WTC11 (cell line): ENCODE data around the gene ORAI2. TPM values are rescaled to one million over a fixed set of nuclear protein-coding genes. Genes with fewer than 3 reads are reported as not detected.

Experiments used
- ATAC-seq: fragments of 200-7000 bp; cut with Tn5 transposase; 2 replicates; pipeline ENCODE4 v1.10.0; 2021; ENCODE audit warnings: mild to moderate bottlenecking, moderate library complexity
- CTCF ChIA-PET: fragments of 300-600 bp; sonication (Branson Sonifier 250); formaldehyde crosslinking; loops from one replicate; lab custom pipeline; 2021; ENCODE audit warnings: antibody characterized with exemption; lab: Charles Lee
- POLR2A ChIA-PET: fragments of 350-600 bp; sonication (Branson Sonifier 250); formaldehyde crosslinking; loops from one replicate; lab custom pipeline; 2021; ENCODE audit warnings: antibody characterized with exemption; lab: Charles Lee
- DNase-seq: peaks from one replicate; pipeline ENCODE4 v3.0.0; 2021; ENCODE audit warnings: low spot score
- H3K27ac Mint-ChIP-seq: 2 replicates; pipeline ENCODE4 v1.8.0; 2021; ENCODE audit warnings: mixed read lengths
- H3K27me3 Mint-ChIP-seq: 2 replicates; pipeline ENCODE4 v1.8.0; 2021; ENCODE audit warnings: low read depth, mild to moderate bottlenecking, moderate library complexity, mixed read lengths
- H3K36me3 Mint-ChIP-seq: 2 replicates; pipeline ENCODE4 v1.8.0; 2021; ENCODE audit warnings: mixed read lengths
- H3K4me1 Mint-ChIP-seq: 2 replicates; pipeline ENCODE4 v1.8.0; 2022; ENCODE audit warnings: mixed read lengths
- H3K4me3 Mint-ChIP-seq: 2 replicates; pipeline ENCODE4 v1.8.0; 2021; ENCODE audit warnings: mild to moderate bottlenecking, moderate library complexity, mixed read lengths
- H3K9me3 Mint-ChIP-seq: 2 replicates; pipeline ENCODE4 v1.8.0; 2021; ENCODE audit warnings: mixed read lengths
- ATF1 ChIP-seq: sonication (generic); formaldehyde crosslinking; IDR thresholded peaks from 2 replicates; pipeline ENCODE4 v1.8.1; 2023; ENCODE audit warnings: mild to moderate bottlenecking, moderate library complexity, missing genetic modification reagents
- CREM ChIP-seq: sonication (generic); formaldehyde crosslinking; IDR thresholded peaks from 2 replicates; pipeline ENCODE4 v1.8.1; 2022; ENCODE audit warnings: mild to moderate bottlenecking, missing genetic modification reagents, moderate library complexity
- ELF4 ChIP-seq: sonication (generic); formaldehyde crosslinking; IDR thresholded peaks from 2 replicates; pipeline ENCODE4 v1.8.1; 2022; ENCODE audit warnings: low read depth, mild to moderate bottlenecking, moderate library complexity, missing genetic modification reagents
- ESRRA ChIP-seq: sonication (generic); formaldehyde crosslinking; IDR thresholded peaks from 2 replicates; pipeline ENCODE4 v1.8.1; 2022; ENCODE audit warnings: mild to moderate bottlenecking, missing genetic modification reagents, borderline replicate concordance
- FOXJ3 ChIP-seq: sonication (generic); formaldehyde crosslinking; IDR thresholded peaks from 2 replicates; pipeline ENCODE4 v1.9.0; 2021; ENCODE audit warnings: missing genetic modification reagents, mild to moderate bottlenecking, borderline replicate concordance
- GABPB1 ChIP-seq: sonication (generic); formaldehyde crosslinking; IDR thresholded peaks from 2 replicates; pipeline ENCODE4 v1.8.1; 2023; ENCODE audit warnings: mild to moderate bottlenecking, missing genetic modification reagents
- GTF2I ChIP-seq: fragments of 250-450 bp; sonication (Bioruptor Pico); conservative IDR thresholded peaks from 2 replicates; pipeline ENCODE4 v1.4.0; 2021; ENCODE audit warnings: mild to moderate bottlenecking
- JAZF1 ChIP-seq: fragments of 250-450 bp; sonication (Bioruptor Pico); IDR thresholded peaks from 2 replicates; pipeline ENCODE4 v1.9.0; 2021; ENCODE audit warnings: moderate library complexity, mild to moderate bottlenecking, inconsistent platforms
- KAT7 ChIP-seq: sonication (generic); formaldehyde crosslinking; IDR thresholded peaks from 2 replicates; pipeline ENCODE4 v1.8.1; 2023; ENCODE audit warnings: missing genetic modification reagents, mild to moderate bottlenecking, borderline replicate concordance
- NFE2L1 ChIP-seq: sonication (generic); formaldehyde crosslinking; IDR thresholded peaks from 2 replicates; pipeline ENCODE4 v1.8.1; 2023; ENCODE audit warnings: missing genetic modification reagents
- NR2C2 ChIP-seq: sonication (generic); formaldehyde crosslinking; IDR thresholded peaks from 2 replicates; pipeline ENCODE4 v1.8.0; 2022; ENCODE audit warnings: mild to moderate bottlenecking, missing genetic modification reagents
- NR3C1 ChIP-seq: sonication (generic); formaldehyde crosslinking; conservative IDR thresholded peaks from 2 replicates; pipeline ENCODE4 v1.8.1; 2023; ENCODE audit warnings: low read depth, mild to moderate bottlenecking, missing genetic modification reagents
- PRRX2 ChIP-seq: fragments of 250-450 bp; sonication (Bioruptor Pico); IDR thresholded peaks from 2 replicates; pipeline ENCODE4 v1.8.0; 2021; ENCODE audit warnings: mild to moderate bottlenecking
- RORB ChIP-seq: fragments of 250-450 bp; sonication (Bioruptor Pico); IDR thresholded peaks from 2 replicates; pipeline ENCODE4 v1.9.0; 2021; ENCODE audit warnings: mild to moderate bottlenecking
- SMAD3 ChIP-seq: sonication (generic); formaldehyde crosslinking; IDR thresholded peaks from 2 replicates; pipeline ENCODE4 v1.8.0; 2022; ENCODE audit warnings: missing genetic modification reagents, mild to moderate bottlenecking, borderline replicate concordance
- SMAD4 ChIP-seq: sonication (generic); formaldehyde crosslinking; IDR thresholded peaks from 2 replicates; pipeline ENCODE4 v1.8.0; 2022; ENCODE audit warnings: mild to moderate bottlenecking, missing genetic modification reagents
- SOX15 ChIP-seq: fragments of 250-450 bp; sonication (Bioruptor Pico); IDR thresholded peaks from 2 replicates; pipeline ENCODE4 v1.9.0; 2021; ENCODE audit warnings: mild to moderate bottlenecking
- TCF7 ChIP-seq: sonication (generic); formaldehyde crosslinking; IDR thresholded peaks from 2 replicates; pipeline ENCODE4 v1.8.0; 2022; ENCODE audit warnings: mild to moderate bottlenecking, low read depth, missing genetic modification reagents, moderate library complexity
- TEAD4 ChIP-seq: sonication (generic); formaldehyde crosslinking; IDR thresholded peaks from 2 replicates; pipeline ENCODE4 v1.8.0; 2022; ENCODE audit warnings: mild to moderate bottlenecking, missing genetic modification reagents
- ZBTB21 ChIP-seq: sonication (generic); formaldehyde crosslinking; IDR thresholded peaks from 2 replicates; pipeline ENCODE4 v1.8.1; 2023; ENCODE audit warnings: mild to moderate bottlenecking, missing genetic modification reagents, borderline replicate concordance
- ZNF263 ChIP-seq: sonication (generic); formaldehyde crosslinking; IDR thresholded peaks from 2 replicates; pipeline ENCODE4 v1.8.1; 2022; ENCODE audit warnings: low read depth, mild to moderate bottlenecking, moderate library complexity, missing genetic modification reagents
- ZNF423 ChIP-seq: fragments of 250-450 bp; sonication (Bioruptor Pico); IDR thresholded peaks from 2 replicates; pipeline ENCODE4 v2.1.2; 2022; ENCODE audit warnings: mild to moderate bottlenecking, moderate library complexity
- total RNA-seq: library from RNA; stranded (reverse); gene quantifications from 3 replicates; pipeline ENCODE4 v1.2.3, GENCODE V29; 2021
- TF ChIP-seq, protein P1 (sequence below): sonication (generic); formaldehyde crosslinking; IDR thresholded peaks from 2 replicates; pipeline ENCODE4 v1.8.1; 2022; ENCODE audit warnings: missing genetic modification reagents, borderline replicate concordance
- TF ChIP-seq, protein P2 (sequence below): sonication (generic); formaldehyde crosslinking; IDR thresholded peaks from 2 replicates; pipeline ENCODE4 v1.8.1; 2022; ENCODE audit warnings: mild to moderate bottlenecking, missing genetic modification reagents, moderate library complexity, borderline replicate concordance
- TF ChIP-seq, protein P3 (sequence below): sonication (generic); formaldehyde crosslinking; IDR thresholded peaks from 2 replicates; pipeline ENCODE4 v1.8.1; 2023; ENCODE audit warnings: mild to moderate bottlenecking, missing genetic modification reagents
- TF ChIP-seq, protein P4 (sequence below): sonication (generic); formaldehyde crosslinking; IDR thresholded peaks from 2 replicates; pipeline ENCODE4 v1.8.0; 2023; ENCODE audit warnings: missing genetic modification reagents
- TF ChIP-seq, protein P5 (sequence below): sonication (generic); formaldehyde crosslinking; IDR thresholded peaks from 2 replicates; pipeline ENCODE4 v1.8.1; 2022; ENCODE audit warnings: mild to moderate bottlenecking, moderate library complexity, missing genetic modification reagents
- TF ChIP-seq, protein P6 (sequence below): sonication (generic); formaldehyde crosslinking; IDR thresholded peaks from 2 replicates; pipeline ENCODE4 v1.8.0; 2022; ENCODE audit warnings: mild to moderate bottlenecking, missing genetic modification reagents

The ORAI2 gene
- total RNA-seq, 1 experiment from 2014 or later, result 22.2 TPM

DNA sequence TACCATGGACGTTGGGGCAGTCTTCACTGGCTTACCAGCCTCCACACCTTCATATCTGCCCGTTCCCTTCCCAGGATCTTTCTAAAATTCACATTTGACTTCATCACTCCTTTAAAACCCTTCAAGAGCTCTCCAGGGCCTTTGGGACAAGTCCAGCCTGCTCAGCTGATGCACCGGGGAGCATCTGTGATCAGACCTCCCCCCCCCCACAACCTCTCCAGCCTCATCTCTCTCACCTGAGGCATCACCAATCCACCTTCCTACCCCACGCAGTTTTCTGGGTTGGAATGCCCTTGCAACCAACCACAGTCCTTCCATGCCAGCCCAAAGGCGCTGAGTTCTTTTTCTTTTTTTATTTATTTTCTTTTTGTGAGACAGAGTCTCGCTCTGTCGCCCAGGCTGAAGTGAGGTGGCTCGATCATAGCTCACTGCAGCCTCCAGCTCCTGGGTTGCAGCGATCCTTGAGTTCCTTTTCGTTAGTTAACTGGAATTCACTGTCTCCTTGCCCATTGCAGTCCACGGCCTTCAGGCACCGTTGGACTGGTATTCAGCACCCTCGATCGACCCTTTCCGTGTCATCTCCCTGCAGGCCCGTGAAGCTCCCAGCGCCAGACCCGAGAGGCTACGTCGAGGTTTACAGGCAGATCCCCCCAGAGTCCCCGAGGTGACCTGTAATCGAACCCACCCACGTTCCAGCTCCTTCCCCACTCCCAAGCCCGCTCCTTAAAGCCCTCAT is 30.6 kb downstream of the ORAI2 start:
- CTCF ChIA-PET, result interaction anchor here (0.6 to 3.0 kb wide), 6 partner anchors 8 to 187 kb away, joined by 3 to 14 read pairs (median 3); partner anchors contain the start of gene PRKRIP1
- TF ChIP-seq FOXJ3 (CRISPR knock-in tag), result no peak
- TF ChIP-seq ELF4 (CRISPR knock-in tag), result no peak
- no peak for TF ChIP-seq JAZF1 (CRISPR knock-in tag)
- TF ChIP-seq, protein P1, sequence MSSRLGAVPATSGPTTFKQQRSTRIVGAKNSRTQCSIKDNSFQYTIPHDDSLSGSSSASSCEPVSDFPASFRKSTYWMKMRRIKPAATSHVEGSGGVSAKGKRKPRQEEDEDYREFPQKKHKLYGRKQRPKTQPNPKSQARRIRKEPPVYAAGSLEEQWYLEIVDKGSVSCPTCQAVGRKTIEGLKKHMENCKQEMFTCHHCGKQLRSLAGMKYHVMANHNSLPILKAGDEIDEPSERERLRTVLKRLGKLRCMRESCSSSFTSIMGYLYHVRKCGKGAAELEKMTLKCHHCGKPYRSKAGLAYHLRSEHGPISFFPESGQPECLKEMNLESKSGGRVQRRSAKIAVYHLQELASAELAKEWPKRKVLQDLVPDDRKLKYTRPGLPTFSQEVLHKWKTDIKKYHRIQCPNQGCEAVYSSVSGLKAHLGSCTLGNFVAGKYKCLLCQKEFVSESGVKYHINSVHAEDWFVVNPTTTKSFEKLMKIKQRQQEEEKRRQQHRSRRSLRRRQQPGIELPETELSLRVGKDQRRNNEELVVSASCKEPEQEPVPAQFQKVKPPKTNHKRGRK (CRISPR knock-in tag), result 0 out of 2 replicates have a peak, but pooled peaks have one; percentile 20
- no peak for TF ChIP-seq ATF1 (CRISPR knock-in tag)
- TF ChIP-seq NR3C1 (CRISPR knock-in tag), result no peak
- no peak for TF ChIP-seq ZBTB21 (CRISPR knock-in tag)
- TF ChIP-seq TEAD4 (CRISPR knock-in tag), result no peak
- TF ChIP-seq NFE2L1 (CRISPR knock-in tag), result 0 out of 2 replicates have a peak, but pooled peaks have one; percentile 41
- TF ChIP-seq RORB (CRISPR knock-in tag), result no peak
- no peak for TF ChIP-seq SOX15 (CRISPR knock-in tag)
- TF ChIP-seq TCF7 (CRISPR knock-in tag), result 0 out of 2 replicates have a peak, but pooled peaks have one; percentile 43
- no peak for TF ChIP-seq GTF2I (CRISPR knock-in tag)
- no peak for TF ChIP-seq PRRX2
- TF ChIP-seq, protein P2, sequence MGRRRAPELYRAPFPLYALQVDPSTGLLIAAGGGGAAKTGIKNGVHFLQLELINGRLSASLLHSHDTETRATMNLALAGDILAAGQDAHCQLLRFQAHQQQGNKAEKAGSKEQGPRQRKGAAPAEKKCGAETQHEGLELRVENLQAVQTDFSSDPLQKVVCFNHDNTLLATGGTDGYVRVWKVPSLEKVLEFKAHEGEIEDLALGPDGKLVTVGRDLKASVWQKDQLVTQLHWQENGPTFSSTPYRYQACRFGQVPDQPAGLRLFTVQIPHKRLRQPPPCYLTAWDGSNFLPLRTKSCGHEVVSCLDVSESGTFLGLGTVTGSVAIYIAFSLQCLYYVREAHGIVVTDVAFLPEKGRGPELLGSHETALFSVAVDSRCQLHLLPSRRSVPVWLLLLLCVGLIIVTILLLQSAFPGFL (CRISPR knock-in tag), result no peak
- TF ChIP-seq, all 79 proteins: peak for 3
- peaks cover 8% of the 10 kb centered on the region for H3K4me1 Mint-ChIP-seq
- DNase-seq, result no peak
- no peak for ATAC-seq
- POLR2A ChIA-PET, result no interaction called here
- no peaks in the 10 kb centered on the region for H3K36me3 Mint-ChIP-seq
- H3K4me3 Mint-ChIP-seq, result peak overlapping the region; percentile 94
- H3K27ac Mint-ChIP-seq, result peak overlapping the region; percentile 80
- H3K9me3 Mint-ChIP-seq, result no peaks in the 10 kb centered on the region
- no peaks in the 10 kb centered on the region for H3K27me3 Mint-ChIP-seq

DNA sequence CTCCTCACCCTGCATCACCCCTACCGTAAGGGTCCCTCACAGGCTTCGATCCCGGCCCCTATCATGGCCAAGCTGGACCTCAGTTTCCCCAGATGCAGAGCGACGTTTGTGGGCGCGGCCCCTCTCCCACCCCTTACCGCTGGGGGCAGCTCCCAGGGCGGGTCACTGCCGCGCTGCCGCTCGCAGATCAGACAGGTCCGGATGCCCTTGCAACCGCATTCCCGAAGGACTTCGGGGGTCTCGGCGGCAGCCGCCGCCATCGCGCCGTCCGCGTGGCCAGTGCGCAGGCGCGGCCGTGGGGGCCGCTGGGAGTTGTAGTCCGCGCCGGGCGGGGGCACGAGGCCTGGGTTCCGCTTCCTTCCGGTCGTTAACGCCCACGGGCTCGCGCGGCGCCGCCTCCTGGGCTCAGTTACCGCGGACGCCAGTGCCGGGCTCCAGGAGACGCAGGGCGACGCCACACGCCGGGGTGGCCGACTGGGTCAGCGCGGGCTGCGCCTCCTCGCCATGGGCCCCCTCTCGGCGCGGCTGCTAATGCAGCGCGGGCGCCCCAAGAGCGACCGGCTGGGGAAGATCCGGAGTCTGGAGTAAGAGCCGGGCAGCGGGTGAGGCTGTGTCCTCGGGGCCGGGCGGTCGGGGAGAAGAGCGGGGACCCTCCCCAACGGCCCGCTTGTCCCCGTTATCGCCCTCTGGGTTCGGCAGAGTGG is 31.4 kb downstream of the ORAI2 start, which contains the start of the genes ALKBH4 and LRWD1:
Gene ALKBH4 (minus strand): TSS at position 287 of the 704 bp plus-strand sequence. CDS start 27 bp downstream, at position 260.
Gene LRWD1 (plus strand): TSS at position 408 of the 704 bp plus-strand sequence. CDS start 97 bp downstream, at position 505.
- peak within 1 kb of the TSS; percentile 80 for H3K27ac Mint-ChIP-seq
- DNase-seq, result peak; percentile 91
- peak; percentile 73 for ATAC-seq
- peaks cover 8% of the 10 kb centered on the region for H3K4me1 Mint-ChIP-seq
- no peaks in the 10 kb centered on the region for H3K9me3 Mint-ChIP-seq
- ChIA-PET CTCF (interaction anchor here (0.6 to 3.0 kb wide), 8 partner anchors 8 to 187 kb away, joined by 3 to 14 read pairs (median 3); partner anchors contain the start of gene PRKRIP1), POLR2A (no interaction called here)
- H3K27me3 Mint-ChIP-seq, result no peaks in the 10 kb centered on the region
- H3K4me3 Mint-ChIP-seq, result peak within 1 kb of the TSS; percentile 94
- no peaks in the 10 kb centered on the region for H3K36me3 Mint-ChIP-seq
- 0 out of 2 replicates have a peak, but pooled peaks have one; percentile 29 for TF ChIP-seq KAT7
- peak; percentile 79; the same call in 1 of the 2 replicates for TF ChIP-seq CREM
- no peak for TF ChIP-seq ZNF423
- TF ChIP-seq, protein P3, sequence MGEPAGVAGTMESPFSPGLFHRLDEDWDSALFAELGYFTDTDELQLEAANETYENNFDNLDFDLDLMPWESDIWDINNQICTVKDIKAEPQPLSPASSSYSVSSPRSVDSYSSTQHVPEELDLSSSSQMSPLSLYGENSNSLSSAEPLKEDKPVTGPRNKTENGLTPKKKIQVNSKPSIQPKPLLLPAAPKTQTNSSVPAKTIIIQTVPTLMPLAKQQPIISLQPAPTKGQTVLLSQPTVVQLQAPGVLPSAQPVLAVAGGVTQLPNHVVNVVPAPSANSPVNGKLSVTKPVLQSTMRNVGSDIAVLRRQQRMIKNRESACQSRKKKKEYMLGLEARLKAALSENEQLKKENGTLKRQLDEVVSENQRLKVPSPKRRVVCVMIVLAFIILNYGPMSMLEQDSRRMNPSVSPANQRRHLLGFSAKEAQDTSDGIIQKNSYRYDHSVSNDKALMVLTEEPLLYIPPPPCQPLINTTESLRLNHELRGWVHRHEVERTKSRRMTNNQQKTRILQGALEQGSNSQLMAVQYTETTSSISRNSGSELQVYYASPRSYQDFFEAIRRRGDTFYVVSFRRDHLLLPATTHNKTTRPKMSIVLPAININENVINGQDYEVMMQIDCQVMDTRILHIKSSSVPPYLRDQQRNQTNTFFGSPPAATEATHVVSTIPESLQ (CRISPR knock-in tag), result no peak
- TF ChIP-seq, protein P4, sequence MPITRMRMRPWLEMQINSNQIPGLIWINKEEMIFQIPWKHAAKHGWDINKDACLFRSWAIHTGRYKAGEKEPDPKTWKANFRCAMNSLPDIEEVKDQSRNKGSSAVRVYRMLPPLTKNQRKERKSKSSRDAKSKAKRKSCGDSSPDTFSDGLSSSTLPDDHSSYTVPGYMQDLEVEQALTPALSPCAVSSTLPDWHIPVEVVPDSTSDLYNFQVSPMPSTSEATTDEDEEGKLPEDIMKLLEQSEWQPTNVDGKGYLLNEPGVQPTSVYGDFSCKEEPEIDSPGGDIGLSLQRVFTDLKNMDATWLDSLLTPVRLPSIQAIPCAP (CRISPR knock-in tag), result 0 out of 2 replicates have a peak, but pooled peaks have one; percentile 53
- TF ChIP-seq SMAD4 (CRISPR knock-in tag), result no peak
- TF ChIP-seq GABPB1 (CRISPR knock-in tag), result peak; percentile 78
- TF ChIP-seq TCF7 (CRISPR knock-in tag), result no peak
- no peak for TF ChIP-seq NR2C2
- TF ChIP-seq, protein P5, sequence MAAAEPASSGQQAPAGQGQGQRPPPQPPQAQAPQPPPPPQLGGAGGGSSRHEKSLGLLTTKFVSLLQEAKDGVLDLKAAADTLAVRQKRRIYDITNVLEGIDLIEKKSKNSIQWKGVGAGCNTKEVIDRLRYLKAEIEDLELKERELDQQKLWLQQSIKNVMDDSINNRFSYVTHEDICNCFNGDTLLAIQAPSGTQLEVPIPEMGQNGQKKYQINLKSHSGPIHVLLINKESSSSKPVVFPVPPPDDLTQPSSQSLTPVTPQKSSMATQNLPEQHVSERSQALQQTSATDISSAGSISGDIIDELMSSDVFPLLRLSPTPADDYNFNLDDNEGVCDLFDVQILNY, result peak; percentile 89
- TF ChIP-seq ZNF263 (CRISPR knock-in tag), result peak; percentile 32; the same call in 1 of the 2 replicates
- TF ChIP-seq, protein P6, sequence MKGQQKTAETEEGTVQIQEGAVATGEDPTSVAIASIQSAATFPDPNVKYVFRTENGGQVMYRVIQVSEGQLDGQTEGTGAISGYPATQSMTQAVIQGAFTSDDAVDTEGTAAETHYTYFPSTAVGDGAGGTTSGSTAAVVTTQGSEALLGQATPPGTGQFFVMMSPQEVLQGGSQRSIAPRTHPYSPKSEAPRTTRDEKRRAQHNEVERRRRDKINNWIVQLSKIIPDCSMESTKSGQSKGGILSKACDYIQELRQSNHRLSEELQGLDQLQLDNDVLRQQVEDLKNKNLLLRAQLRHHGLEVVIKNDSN (CRISPR knock-in tag), result peak; percentile 59
- peak; percentile 46; the same call in 1 of the 2 replicates for TF ChIP-seq ESRRA
- TF ChIP-seq SMAD3 (CRISPR knock-in tag), result peak; percentile 33; the same call in 1 of the 2 replicates
